ENCODE data around the gene RAB3B.
"Not testable (repeated sequence)": the region's sequence is repeated elsewhere in the genome, so short reads cannot be mapped to it uniquely, and the experiment has no call there.

Gene RAB3B

GRCh38 chr1:52022133-52022532 is 31.6 kb upstream of the RAB3B start:
- no peaks in the 10 kb centered on the region for H3K27me3 ChIP-seq (ENCODE audit: control insufficient read depth, insufficient read depth, low read length)
- no peak overlapping the region for H3K9ac ChIP-seq (ENCODE audit: low read depth, low read length)
- H3K4me1 ChIP-seq (ENCODE audit: control insufficient read depth, insufficient read depth, low read length) = no peaks in the 10 kb centered on the region
- H3K27ac ChIP-seq (ENCODE audit: low read depth, low read length) = no peak overlapping the region
- H3K4me3 ChIP-seq (ENCODE audit: low read depth, low read length) = no peak overlapping the region
- peaks cover 67% of the 10 kb centered on the region for H3K36me3 ChIP-seq (ENCODE audit: control insufficient read depth, insufficient read depth, low read length)
- H3K9me3 ChIP-seq (ENCODE audit: control insufficient read depth, insufficient read depth, low read length) = no peaks in the 10 kb centered on the region

GRCh38 chr1:52008071-52008809 is 17.7 kb upstream of the RAB3B start:
- no peak overlapping the region for H3K4me3 ChIP-seq (ENCODE audit: low read depth, low read length)
- H3K27me3 ChIP-seq (ENCODE audit: control insufficient read depth, insufficient read depth, low read length) = no peaks in the 10 kb centered on the region
- H3K27ac ChIP-seq (ENCODE audit: low read depth, low read length) = no peak overlapping the region
- H3K4me1 ChIP-seq (ENCODE audit: control insufficient read depth, insufficient read depth, low read length) = peaks cover 21% of the 10 kb centered on the region
- no peaks in the 10 kb centered on the region for H3K36me3 ChIP-seq (ENCODE audit: control insufficient read depth, insufficient read depth, low read length)
- H3K9me3 ChIP-seq (ENCODE audit: control insufficient read depth, insufficient read depth, low read length) = no peaks in the 10 kb centered on the region
- H3K9ac ChIP-seq (ENCODE audit: low read depth, low read length) = no peak overlapping the region

GRCh38 chr1:52007215-52008002 is 16.9 kb upstream of the RAB3B start:
- Histone ChIP-seq H3K27ac (ENCODE audit: low read depth, low read length) (peak overlapping the region; percentile 84), H3K4me3 (ENCODE audit: low read depth, low read length) (peak overlapping the region; percentile 19; the same call in 1 of the 2 replicates)

GRCh38 chr1:52006081-52006553 is 15.6 kb upstream of the RAB3B start:
- H3K27me3 ChIP-seq (ENCODE audit: control insufficient read depth, insufficient read depth, low read length); H3K9me3 ChIP-seq (ENCODE audit: control insufficient read depth, insufficient read depth, low read length); H3K36me3 ChIP-seq (ENCODE audit: control insufficient read depth, insufficient read depth, low read length): not testable (repeated sequence)
- H3K4me1 ChIP-seq (ENCODE audit: control insufficient read depth, insufficient read depth, low read length) = peaks cover 21% of the 10 kb centered on the region
- H3K4me3 ChIP-seq (ENCODE audit: low read depth, low read length) = 0 out of 2 replicates have a peak overlapping the region, but pooled peaks have one; percentile 11
- H3K27ac ChIP-seq (ENCODE audit: low read depth, low read length) = peak overlapping the region; percentile 84
- peak overlapping the region; percentile 49 for H3K9ac ChIP-seq (ENCODE audit: low read depth, low read length)

More at GRCh38 chr1:52007215-52008002, 16.9 kb upstream of the RAB3B start:
- Histone ChIP-seq H3K27me3 (ENCODE audit: control insufficient read depth, insufficient read depth, low read length) (no peaks in the 10 kb centered on the region), H3K9me3 (ENCODE audit: control insufficient read depth, insufficient read depth, low read length) (no peaks in the 10 kb centered on the region), H3K9ac (ENCODE audit: low read depth, low read length) (peak overlapping the region; percentile 32; the same call in 1 of the 2 replicates), H3K4me1 (ENCODE audit: control insufficient read depth, insufficient read depth, low read length) (peaks cover 21% of the 10 kb centered on the region), H3K36me3 (ENCODE audit: control insufficient read depth, insufficient read depth, low read length) (no peaks in the 10 kb centered on the region)

- Histone ChIP-seq H3K9ac (ENCODE audit: low read depth, low read length) (peak overlapping the region; percentile 49), H3K27ac (ENCODE audit: low read depth, low read length) (peak overlapping the region; percentile 84), H3K4me1 (ENCODE audit: control insufficient read depth, insufficient read depth, low read length) (peaks cover 21% of the 10 kb centered on the region), H3K4me3 (ENCODE audit: low read depth, low read length) (0 out of 2 replicates have a peak overlapping the region, but pooled peaks have one; percentile 11)
- not testable (repeated sequence) for H3K9me3 ChIP-seq (ENCODE audit: control insufficient read depth, insufficient read depth, low read length); H3K27me3 ChIP-seq (ENCODE audit: control insufficient read depth, insufficient read depth, low read length); H3K36me3 ChIP-seq (ENCODE audit: control insufficient read depth, insufficient read depth, low read length)
These were observed 15.0 kb upstream of the RAB3B start for GRCh38 chr1:52005548-52005947.

- peaks cover 21% of the 10 kb centered on the region for H3K4me1 ChIP-seq (ENCODE audit: control insufficient read depth, insufficient read depth, low read length)
- H3K9me3 ChIP-seq (ENCODE audit: control insufficient read depth, insufficient read depth, low read length) = no peaks in the 10 kb centered on the region
- no peaks in the 10 kb centered on the region for H3K36me3 ChIP-seq (ENCODE audit: control insufficient read depth, insufficient read depth, low read length)
- no peak overlapping the region for H3K4me3 ChIP-seq (ENCODE audit: low read depth, low read length)
- no peaks in the 10 kb centered on the region for H3K27me3 ChIP-seq (ENCODE audit: control insufficient read depth, insufficient read depth, low read length)
- no peak overlapping the region for H3K27ac ChIP-seq (ENCODE audit: low read depth, low read length)
- no peak overlapping the region for H3K9ac ChIP-seq (ENCODE audit: low read depth, low read length)
These were observed 13.4 kb upstream of the RAB3B start for GRCh38 chr1:52003877-52004276.

GRCh38 chr1:52002038-52002917 is 11.8 kb upstream of the RAB3B start:
- Histone ChIP-seq H3K4me3 (ENCODE audit: low read depth, low read length) (no peak overlapping the region), H3K4me1 (ENCODE audit: control insufficient read depth, insufficient read depth, low read length) (peaks cover 23% of the 10 kb centered on the region), H3K9me3 (ENCODE audit: control insufficient read depth, insufficient read depth, low read length) (no peaks in the 10 kb centered on the region), H3K36me3 (ENCODE audit: control insufficient read depth, insufficient read depth, low read length) (no peaks in the 10 kb centered on the region), H3K27me3 (ENCODE audit: control insufficient read depth, insufficient read depth, low read length) (no peaks in the 10 kb centered on the region), H3K9ac (ENCODE audit: low read depth, low read length) (no peak overlapping the region), H3K27ac (ENCODE audit: low read depth, low read length) (no peak overlapping the region)

- Histone ChIP-seq H3K36me3 (ENCODE audit: control insufficient read depth, insufficient read depth, low read length) (no peaks in the 10 kb centered on the region), H3K4me3 (ENCODE audit: low read depth, low read length) (no peak overlapping the region), H3K27me3 (ENCODE audit: control insufficient read depth, insufficient read depth, low read length) (no peaks in the 10 kb centered on the region), H3K9ac (ENCODE audit: low read depth, low read length) (no peak overlapping the region), H3K27ac (ENCODE audit: low read depth, low read length) (no peak overlapping the region), H3K9me3 (ENCODE audit: control insufficient read depth, insufficient read depth, low read length) (no peaks in the 10 kb centered on the region), H3K4me1 (ENCODE audit: control insufficient read depth, insufficient read depth, low read length) (peaks cover 12% of the 10 kb centered on the region)
These were observed 8.2 kb upstream of the RAB3B start for GRCh38 chr1:51998701-51999100.

- Histone ChIP-seq H3K27ac (ENCODE audit: low read depth, low read length) (no peak overlapping the region), H3K36me3 (ENCODE audit: control insufficient read depth, insufficient read depth, low read length) (no peaks in the 10 kb centered on the region), H3K4me1 (ENCODE audit: control insufficient read depth, insufficient read depth, low read length) (peaks cover 12% of the 10 kb centered on the region), H3K4me3 (ENCODE audit: low read depth, low read length) (no peak overlapping the region), H3K9me3 (ENCODE audit: control insufficient read depth, insufficient read depth, low read length) (no peaks in the 10 kb centered on the region), H3K9ac (ENCODE audit: low read depth, low read length) (no peak overlapping the region), H3K27me3 (ENCODE audit: control insufficient read depth, insufficient read depth, low read length) (no peaks in the 10 kb centered on the region)
These were observed 7.5 kb upstream of the RAB3B start for GRCh38 chr1:51997974-51998382.

- Histone ChIP-seq H3K27ac (ENCODE audit: low read depth, low read length) (peak overlapping the region; percentile 72), H3K27me3 (ENCODE audit: control insufficient read depth, insufficient read depth, low read length) (no peaks in the 10 kb centered on the region), H3K4me3 (ENCODE audit: low read depth, low read length) (peak overlapping the region; percentile 70), H3K9ac (ENCODE audit: low read depth, low read length) (no peak overlapping the region; the same call in 1 of the 2 replicates), H3K36me3 (ENCODE audit: control insufficient read depth, insufficient read depth, low read length) (peaks cover 7% of the 10 kb centered on the region), H3K4me1 (ENCODE audit: control insufficient read depth, insufficient read depth, low read length) (peaks cover 3% of the 10 kb centered on the region; the same call in 1 of the 2 replicates), H3K9me3 (ENCODE audit: control insufficient read depth, insufficient read depth, low read length) (no peaks in the 10 kb centered on the region)
These were observed 670 bp downstream of the RAB3B start for GRCh38 chr1:51989582-51990477.
